Natural killer cell treated with Interleukin-12 subunit alpha and Interleukin-12 subunit beta and Interleukin-15 and Interleukin-18, amount 100 ng/mL, for 72 hours (primary cell): Measurements from ENCODE around the gene C1QTNF6. TPM values are rescaled to one million over a fixed set of nuclear protein-coding genes. Genes with fewer than 3 reads are reported as not detected.

Experiments
- ATAC-seq, 2 donors: fragments of 150-1000 bp; cut with Tn5 transposase in 1 of 2; sonication (Bioruptor Pico), chemical (Tn5 transposase) in 1 of 2; 2 replicates each; pipeline ENCODE4 v1.10.0; 2021
- DNase-seq: peaks from one replicate; pipeline ENCODE4 v3.0.0; 2022; ENCODE audit warnings: low spot score
- H3K27ac Mint-ChIP-seq, 2 donors: 1 replicate in 1 of 2; 2 replicates in 1 of 2; pipeline ENCODE4 v1.8.0; 2022; ENCODE audit warnings: mixed read lengths in 2 of 2, mild to moderate bottlenecking in 1 of 2, moderate library complexity in 1 of 2
- H3K27me3 Mint-ChIP-seq, 2 donors: 1 replicate in 1 of 2; 2 replicates in 1 of 2; pipeline ENCODE4 v1.8.0; 2022; ENCODE audit warnings: mixed read lengths in 2 of 2
- H3K36me3 Mint-ChIP-seq: one replicate; pipeline ENCODE4 v1.8.0; 2022; ENCODE audit warnings: mixed read lengths
- H3K4me1 Mint-ChIP-seq, 2 donors: 1 replicate in 1 of 2; 2 replicates in 1 of 2; pipeline ENCODE4 v1.8.0; 2022; ENCODE audit warnings: low read depth in 2 of 2, mixed read lengths in 2 of 2, mild to moderate bottlenecking in 1 of 2
- H3K4me3 Mint-ChIP-seq: one replicate; pipeline ENCODE4 v1.8.0; 2022; ENCODE audit warnings: mixed read lengths
- H3K9me3 Mint-ChIP-seq: 2 replicates; pipeline ENCODE4 v1.8.0; 2022; ENCODE audit warnings: mixed read lengths
- total RNA-seq, 2 donors: library from RNA; stranded (reverse); gene quantifications; one replicate each; pipeline ENCODE4 v1.2.3, GENCODE V29; 2022

The C1QTNF6 gene
- total RNA-seq, 2 donors from 2014 or later = 1.3 to 3.9 TPM

GRCh38 chr22:37146051-37146385, 42.0 kb downstream of the C1QTNF6 start:
- H3K36me3 Mint-ChIP-seq = peaks cover 30% of the 10 kb centered on the region
- H3K4me1 Mint-ChIP-seq = peaks cover 69 to 78% of the 10 kb centered on the region in 2 donors
- peak overlapping the region; percentile 90 to 98 for H3K27ac Mint-ChIP-seq
- H3K27me3 Mint-ChIP-seq = no peaks in the 10 kb centered on the region
- DNase-seq (no peak), ATAC-seq (no peak)
- peak overlapping the region; percentile 95 for H3K4me3 Mint-ChIP-seq
- H3K9me3 Mint-ChIP-seq = no peaks in the 10 kb centered on the region

GRCh38 chr22:37145180-37146050, 42.6 kb downstream of the C1QTNF6 start:
- Mint-ChIP-seq H3K9me3 (no peaks in the 10 kb centered on the region), H3K4me3 (peak overlapping the region; percentile 95), H3K27me3 (no peaks in the 10 kb centered on the region), H3K27ac (peak overlapping the region; percentile 90 to 98), H3K4me1 (peaks cover 68 to 76% of the 10 kb centered on the region in 2 donors), H3K36me3 (peaks cover 27% of the 10 kb centered on the region)
- ATAC-seq (no peak), DNase-seq (no peak)

- Mint-ChIP-seq H3K4me3 (peak overlapping the region; percentile 95), H3K36me3 (peaks cover 27% of the 10 kb centered on the region)
These were observed 43.9 kb downstream of the C1QTNF6 start for GRCh38 chr22:37144180-37144554.

GRCh38 chr22:37141971-37142370, 46.1 kb downstream of the C1QTNF6 start:
- DNase-seq (no peak), ATAC-seq (no peak)
- peak overlapping the region; percentile 90 to 98 for H3K27ac Mint-ChIP-seq
- H3K36me3 Mint-ChIP-seq = peaks cover 44% of the 10 kb centered on the region
- H3K4me3 Mint-ChIP-seq = peak overlapping the region; percentile 95
- H3K4me1 Mint-ChIP-seq = peaks cover 81 to 88% of the 10 kb centered on the region in 2 donors
- no peaks in the 10 kb centered on the region for H3K9me3 Mint-ChIP-seq
- no peaks in the 10 kb centered on the region for H3K27me3 Mint-ChIP-seq

More at GRCh38 chr22:37144180-37144554, 43.9 kb downstream of the C1QTNF6 start:
- Mint-ChIP-seq H3K4me1 (peaks cover 70 to 79% of the 10 kb centered on the region in 2 donors), H3K27me3 (no peaks in the 10 kb centered on the region), H3K27ac (peak overlapping the region; percentile 90 to 98), H3K9me3 (no peaks in the 10 kb centered on the region)
- DNase-seq = no peak
- no peak for ATAC-seq

- DNase-seq (no peak), ATAC-seq (no peak)
- Mint-ChIP-seq H3K27me3 (no peaks in the 10 kb centered on the region), H3K27ac (peak overlapping the region; percentile 90 to 98), H3K9me3 (no peaks in the 10 kb centered on the region), H3K4me1 (peaks cover 81 to 88% of the 10 kb centered on the region in 2 donors), H3K4me3 (no peak overlapping the region), H3K36me3 (peaks cover 46% of the 10 kb centered on the region)
These were observed 46.6 kb downstream of the C1QTNF6 start for GRCh38 chr22:37141476-37141875.

- peaks cover 40% of the 10 kb centered on the region for H3K36me3 Mint-ChIP-seq
- DNase-seq = no peak
- H3K9me3 Mint-ChIP-seq = no peaks in the 10 kb centered on the region
- H3K4me3 Mint-ChIP-seq = peak overlapping the region; percentile 58
- ATAC-seq = no peak
- H3K4me1 Mint-ChIP-seq = peaks cover 75 to 84% of the 10 kb centered on the region in 2 donors
- H3K27ac Mint-ChIP-seq = peak overlapping the region; percentile 90 to 93
- no peaks in the 10 kb centered on the region for H3K27me3 Mint-ChIP-seq
These were observed 47.2 kb downstream of the C1QTNF6 start for GRCh38 chr22:37140686-37141323.

GRCh38 chr22:37139762-37140161, 48.3 kb downstream of the C1QTNF6 start:
- no peaks in the 10 kb centered on the region for H3K27me3 Mint-ChIP-seq
- peak; percentile 31 to 59 for ATAC-seq

GRCh38 chr22:37138849-37139561, 49.0 kb downstream of the C1QTNF6 start:
- peak; percentile 48 to 80 for ATAC-seq
- H3K4me1 Mint-ChIP-seq = peaks cover 64 to 81% of the 10 kb centered on the region in 2 donors
- H3K4me3 Mint-ChIP-seq = peak overlapping the region; percentile 78
- H3K9me3 Mint-ChIP-seq = no peaks in the 10 kb centered on the region
- H3K27ac Mint-ChIP-seq = peak overlapping the region; percentile 90 to 93
- peak; percentile 83 for DNase-seq
- H3K36me3 Mint-ChIP-seq = peaks cover 32% of the 10 kb centered on the region
- H3K27me3 Mint-ChIP-seq = no peaks in the 10 kb centered on the region

More at GRCh38 chr22:37139762-37140161, 48.3 kb downstream of the C1QTNF6 start:
- no peaks in the 10 kb centered on the region for H3K9me3 Mint-ChIP-seq
- peak overlapping the region; percentile 90 to 93 for H3K27ac Mint-ChIP-seq
- H3K4me3 Mint-ChIP-seq = peak overlapping the region; percentile 78
- no peak for DNase-seq
- H3K4me1 Mint-ChIP-seq = peaks cover 70 to 81% of the 10 kb centered on the region in 2 donors
- H3K36me3 Mint-ChIP-seq = peaks cover 37% of the 10 kb centered on the region

- peak overlapping the region; percentile 78 for H3K4me3 Mint-ChIP-seq
- H3K36me3 Mint-ChIP-seq = peaks cover 25% of the 10 kb centered on the region
- no peaks in the 10 kb centered on the region for H3K27me3 Mint-ChIP-seq
- no peaks in the 10 kb centered on the region for H3K9me3 Mint-ChIP-seq
- H3K27ac Mint-ChIP-seq = peak overlapping the region; percentile 90 to 93
- H3K4me1 Mint-ChIP-seq = peaks cover 61 to 80% of the 10 kb centered on the region in 2 donors
- ATAC-seq = no peak
- DNase-seq = no peak
These were observed 50.0 kb downstream of the C1QTNF6 start for GRCh38 chr22:37137903-37138665.

GRCh38 chr22:37137131-37137530, 50.9 kb downstream of the C1QTNF6 start:
- ATAC-seq (no peak), DNase-seq (no peak)
- Mint-ChIP-seq H3K36me3 (peaks cover 30% of the 10 kb centered on the region), H3K4me1 (peaks cover 63 to 80% of the 10 kb centered on the region in 2 donors), H3K27me3 (no peaks in the 10 kb centered on the region), H3K4me3 (peak overlapping the region; percentile 34), H3K27ac (peak overlapping the region; percentile 90 to 93), H3K9me3 (no peaks in the 10 kb centered on the region)

- Mint-ChIP-seq H3K4me3 (no peak overlapping the region), H3K27ac (peak overlapping the region; percentile 90 to 93), H3K4me1 (peaks cover 62 to 82% of the 10 kb centered on the region in 2 donors), H3K36me3 (peaks cover 30% of the 10 kb centered on the region), H3K27me3 (no peaks in the 10 kb centered on the region), H3K9me3 (no peaks in the 10 kb centered on the region)
- DNase-seq (no peak), ATAC-seq (no peak)
These were observed 53.0 kb downstream of the C1QTNF6 start for GRCh38 chr22:37135023-37135422.

- no peak for DNase-seq
- peak; percentile 63 to 87 for ATAC-seq
- peaks cover 52 to 70% of the 10 kb centered on the region in 2 donors for H3K4me1 Mint-ChIP-seq
- H3K36me3 Mint-ChIP-seq = peaks cover 26% of the 10 kb centered on the region
- H3K27me3 Mint-ChIP-seq = no peaks in the 10 kb centered on the region
- peak overlapping the region; percentile 80 to 93 for H3K27ac Mint-ChIP-seq
- H3K4me3 Mint-ChIP-seq = peak overlapping the region; percentile 21
- no peaks in the 10 kb centered on the region for H3K9me3 Mint-ChIP-seq
These were observed 54.6 kb downstream of the C1QTNF6 start for GRCh38 chr22:37133304-37134018.
